ENCODE results near the gene ITIH3.

The ITIH3 gene

DNA sequence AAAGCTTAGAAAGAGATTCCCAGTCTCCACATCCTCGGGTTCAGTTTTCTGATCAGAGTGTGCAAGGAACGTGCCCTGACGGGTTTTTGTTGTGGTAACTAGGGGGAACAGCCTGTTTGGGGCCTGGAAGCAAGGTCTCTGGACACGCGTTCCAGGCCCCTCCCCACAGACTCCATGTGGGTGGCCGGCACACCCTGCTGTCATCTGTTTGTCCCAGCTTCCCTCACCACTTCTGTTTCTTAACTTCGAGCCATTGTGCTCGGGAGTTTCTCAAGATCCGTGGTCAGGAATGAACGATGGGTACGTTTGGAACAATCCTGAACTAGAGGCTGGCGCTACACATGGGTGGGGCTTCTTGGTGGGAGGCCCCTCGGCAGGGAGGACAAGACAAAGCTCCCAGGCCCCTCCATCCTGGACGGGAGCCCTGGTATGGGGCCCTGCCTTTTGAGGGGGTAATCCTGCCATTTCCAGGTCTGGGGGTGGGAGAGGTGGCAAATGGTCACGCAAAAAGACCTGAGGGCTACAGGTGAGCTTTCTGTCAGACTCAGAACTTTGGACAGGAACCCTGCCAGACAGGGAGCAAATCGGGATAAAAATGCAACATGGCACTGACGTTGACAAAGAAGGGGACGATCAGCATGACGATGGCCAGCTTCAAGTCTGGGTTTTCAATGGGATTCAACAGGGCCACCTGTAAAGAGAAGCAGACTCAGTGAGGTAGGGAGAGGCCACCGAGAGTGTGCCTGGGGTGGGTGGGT, 48.7 kb downstream of the ITIH3 start:
- Histone ChIP-seq H3K36me3 (ENCODE audit: control insufficient read depth in 1 of 2, insufficient read depth in 2 of 2, low read length in 2 of 2) (peaks cover 2 to 9% of the 10 kb centered on the region in 2 experiments), H3K4me2 (ENCODE audit: low read length) (no peak overlapping the region), H3K4me1 (ENCODE audit: control insufficient read depth in 1 of 2, insufficient read depth in 2 of 2, low read length in 2 of 2) (no peaks in the 10 kb centered on the region), H2AFZ (ENCODE audit: insufficient read depth, low read length, poor library complexity) (no peak overlapping the region), H3K27ac (ENCODE audit: low read depth, low read length) (no peak overlapping the region), H3K4ac (ENCODE audit: low read depth, low read length) (no peak overlapping the region), H2BK12ac (ENCODE audit: low read length) (no peak overlapping the region), H3K9ac (ENCODE audit: low read length) (no peak overlapping the region), H4K12ac (ENCODE audit: low read depth, low read length) (no peak overlapping the region), H3K79me2 (ENCODE audit: control insufficient read depth, insufficient read depth, low read length, poor library complexity) (no peaks in the 10 kb centered on the region), H4K8ac (ENCODE audit: low read depth, low read length) (no peak overlapping the region), H3K14ac (ENCODE audit: low read length) (no peak overlapping the region), H4K91ac (ENCODE audit: low read depth, low read length) (no peak overlapping the region), H3K18ac (ENCODE audit: low read length) (no peak overlapping the region), H2BK5ac (ENCODE audit: low read depth, low read length, poor library complexity) (no peak overlapping the region), H2AK5ac (ENCODE audit: low read length) (no peak overlapping the region), H3K79me1 (ENCODE audit: low read length) (no peaks in the 10 kb centered on the region), H3K23ac (ENCODE audit: low read length) (no peak overlapping the region), H3K27me3 (ENCODE audit: insufficient read depth, low read length) (no peaks in the 10 kb centered on the region), H3K9me3 (ENCODE audit: insufficient read depth, low read depth, low read length) (no peaks in the 10 kb centered on the region), H2BK120ac (ENCODE audit: insufficient read depth, low read length, poor library complexity) (no peak overlapping the region), H3K4me3 (ENCODE audit: low read depth, low read length) (no peak overlapping the region)
- no CpG with 5 or more reads among the region's 20 CpGs for WGBS (ENCODE audit: extremely low coverage, insufficient coverage, insufficient read length)
- DNase-seq, result peak; percentile 75 to 85

DNA sequence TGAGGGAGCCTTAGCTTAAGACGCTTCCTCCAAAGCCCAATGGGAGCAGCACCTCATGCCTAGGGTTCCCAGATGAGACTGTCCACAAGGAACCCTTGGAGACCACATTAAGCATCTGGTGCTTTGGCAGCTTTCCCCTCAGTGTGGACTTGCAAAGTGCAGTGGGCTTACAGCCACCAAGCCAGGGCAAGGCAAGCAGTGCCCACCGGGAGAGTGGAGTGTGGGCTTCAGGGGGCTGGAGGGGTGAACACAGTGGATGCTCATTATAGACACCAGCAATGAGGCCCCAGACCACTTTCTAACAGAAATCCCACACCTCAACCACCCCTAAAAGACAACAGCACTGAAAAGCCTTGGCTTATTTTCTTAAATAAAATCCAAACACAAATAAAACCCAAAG, 49.3 kb downstream of the ITIH3 start:
- H3K36me3 ChIP-seq (ENCODE audit: control insufficient read depth in 1 of 2, insufficient read depth in 2 of 2, low read length in 2 of 2), result peaks cover 2 to 9% of the 10 kb centered on the region in 2 experiments
- no peaks in the 10 kb centered on the region for H3K4me1 ChIP-seq (ENCODE audit: control insufficient read depth in 1 of 2, insufficient read depth in 2 of 2, low read length in 2 of 2)
- WGBS (ENCODE audit: extremely low coverage, insufficient coverage, insufficient read length), result no CpG with 5 or more reads among the region's 2 CpGs
- H2BK120ac ChIP-seq (ENCODE audit: insufficient read depth, low read length, poor library complexity), result no peak overlapping the region
- no peaks in the 10 kb centered on the region for H3K79me1 ChIP-seq (ENCODE audit: low read length)
- no peak overlapping the region for H3K18ac ChIP-seq (ENCODE audit: low read length)
- H2BK12ac ChIP-seq (ENCODE audit: low read length), result no peak overlapping the region
- H2AK5ac ChIP-seq (ENCODE audit: low read length), result no peak overlapping the region
- no peaks in the 10 kb centered on the region for H3K79me2 ChIP-seq (ENCODE audit: control insufficient read depth, insufficient read depth, low read length, poor library complexity)
- H3K9me3 ChIP-seq (ENCODE audit: insufficient read depth, low read depth, low read length), result no peaks in the 10 kb centered on the region
- no peak overlapping the region for H4K12ac ChIP-seq (ENCODE audit: low read depth, low read length)
- H3K14ac ChIP-seq (ENCODE audit: low read length), result no peak overlapping the region
- H2BK5ac ChIP-seq (ENCODE audit: low read depth, low read length, poor library complexity), result no peak overlapping the region
- no peak overlapping the region for H3K4ac ChIP-seq (ENCODE audit: low read depth, low read length)
- no peak overlapping the region for H3K4me2 ChIP-seq (ENCODE audit: low read length)
- H3K9ac ChIP-seq (ENCODE audit: low read length), result no peak overlapping the region
- no peak overlapping the region for H2AFZ ChIP-seq (ENCODE audit: insufficient read depth, low read length, poor library complexity)
- H4K8ac ChIP-seq (ENCODE audit: low read depth, low read length), result no peak overlapping the region
- H3K23ac ChIP-seq (ENCODE audit: low read length), result no peak overlapping the region
- no peak overlapping the region for H3K27ac ChIP-seq (ENCODE audit: low read depth, low read length)
- no peak for DNase-seq
- no peak overlapping the region for H4K91ac ChIP-seq (ENCODE audit: low read depth, low read length)
- no peak overlapping the region for H3K4me3 ChIP-seq (ENCODE audit: low read depth, low read length)
- no peaks in the 10 kb centered on the region for H3K27me3 ChIP-seq (ENCODE audit: insufficient read depth, low read length)

DNA sequence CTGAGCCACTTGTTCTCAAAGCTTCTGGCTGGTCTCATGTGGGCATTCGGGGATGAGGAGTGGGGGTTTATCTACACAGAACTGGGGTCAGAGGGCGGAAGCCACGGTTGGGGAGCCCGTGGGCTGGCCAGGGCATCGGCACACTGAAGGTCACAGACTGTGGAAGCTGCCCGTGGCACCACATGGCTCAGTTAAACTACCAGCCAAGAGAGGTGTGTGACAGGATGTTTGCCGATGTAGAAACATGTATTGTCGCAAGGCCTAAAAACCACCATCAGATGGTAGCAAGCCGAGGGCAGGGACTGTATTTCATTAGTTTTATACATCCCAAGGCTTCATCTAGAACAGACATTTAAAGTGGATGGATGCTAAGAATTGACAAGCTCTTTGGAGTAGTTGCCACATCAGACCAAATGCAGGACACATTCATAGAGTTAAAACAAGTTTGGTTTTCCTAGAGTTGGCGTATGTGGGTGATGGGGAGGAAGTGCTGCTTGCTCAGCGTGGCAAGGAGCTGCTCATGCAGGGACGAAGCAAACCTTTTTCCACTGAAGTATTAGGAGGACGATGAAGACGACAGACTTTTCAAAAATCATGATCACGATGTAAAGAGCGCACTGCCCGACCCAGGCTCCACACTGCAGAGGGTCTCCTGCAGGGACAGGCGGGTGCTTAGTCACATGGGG, 49.8 kb downstream of the ITIH3 start:
- no peaks in the 10 kb centered on the region for H3K79me1 ChIP-seq (ENCODE audit: low read length)
- H4K12ac ChIP-seq (ENCODE audit: low read depth, low read length), result no peak overlapping the region
- H2AK5ac ChIP-seq (ENCODE audit: low read length), result no peak overlapping the region
- no peak overlapping the region for H2BK5ac ChIP-seq (ENCODE audit: low read depth, low read length, poor library complexity)
- H3K23ac ChIP-seq (ENCODE audit: low read length), result no peak overlapping the region
- no peak overlapping the region for H3K4me2 ChIP-seq (ENCODE audit: low read length)
- no peak for DNase-seq
- H3K9me3 ChIP-seq (ENCODE audit: insufficient read depth, low read depth, low read length), result no peaks in the 10 kb centered on the region
- no peak overlapping the region for H2BK12ac ChIP-seq (ENCODE audit: low read length)
- no peak overlapping the region for H4K91ac ChIP-seq (ENCODE audit: low read depth, low read length)
- no peaks in the 10 kb centered on the region for H3K4me1 ChIP-seq (ENCODE audit: control insufficient read depth in 1 of 2, insufficient read depth in 2 of 2, low read length in 2 of 2)
- H3K14ac ChIP-seq (ENCODE audit: low read length), result no peak overlapping the region
- no peak overlapping the region for H2BK120ac ChIP-seq (ENCODE audit: insufficient read depth, low read length, poor library complexity)
- no peak overlapping the region for H4K8ac ChIP-seq (ENCODE audit: low read depth, low read length)
- no peaks in the 10 kb centered on the region for H3K79me2 ChIP-seq (ENCODE audit: control insufficient read depth, insufficient read depth, low read length, poor library complexity)
- no CpG with 5 or more reads among the region's 18 CpGs for WGBS (ENCODE audit: extremely low coverage, insufficient coverage, insufficient read length)
- H3K4ac ChIP-seq (ENCODE audit: low read depth, low read length), result no peak overlapping the region
- H3K4me3 ChIP-seq (ENCODE audit: low read depth, low read length), result no peak overlapping the region
- H3K36me3 ChIP-seq (ENCODE audit: control insufficient read depth in 1 of 2, insufficient read depth in 2 of 2, low read length in 2 of 2), result peaks cover 2 to 12% of the 10 kb centered on the region in 2 experiments
- no peak overlapping the region for H3K18ac ChIP-seq (ENCODE audit: low read length)
- H3K9ac ChIP-seq (ENCODE audit: low read length), result no peak overlapping the region
- H2AFZ ChIP-seq (ENCODE audit: insufficient read depth, low read length, poor library complexity), result no peak overlapping the region
- no peak overlapping the region for H3K27ac ChIP-seq (ENCODE audit: low read depth, low read length)
- no peaks in the 10 kb centered on the region for H3K27me3 ChIP-seq (ENCODE audit: insufficient read depth, low read length)

DNA sequence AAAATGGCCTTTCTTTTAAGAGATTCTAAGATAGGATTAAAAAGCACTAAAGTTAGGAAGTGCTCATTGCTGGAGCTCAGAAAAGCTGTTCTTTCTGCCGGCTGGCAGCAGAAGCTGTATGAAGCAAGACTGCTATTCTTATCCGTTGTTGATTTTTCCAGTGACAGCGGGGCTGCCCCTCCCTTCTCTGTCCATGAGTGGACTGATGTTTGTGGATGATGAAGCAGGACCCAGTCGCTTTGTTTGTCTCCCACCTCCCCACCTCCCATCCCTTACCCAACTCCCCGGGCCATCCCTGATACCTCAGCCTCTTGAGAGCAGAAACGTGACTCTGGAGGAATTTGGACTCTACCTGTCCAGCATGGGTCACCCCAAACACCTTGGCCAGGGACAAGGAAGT, 50.6 kb downstream of the ITIH3 start:
- Histone ChIP-seq H2BK12ac (ENCODE audit: low read length) (no peak overlapping the region), H3K23ac (ENCODE audit: low read length) (no peak overlapping the region), H3K14ac (ENCODE audit: low read length) (no peak overlapping the region), H3K4ac (ENCODE audit: low read depth, low read length) (no peak overlapping the region), H3K27me3 (ENCODE audit: insufficient read depth, low read length) (no peaks in the 10 kb centered on the region), H2AK5ac (ENCODE audit: low read length) (no peak overlapping the region), H2AFZ (ENCODE audit: insufficient read depth, low read length, poor library complexity) (no peak overlapping the region), H2BK5ac (ENCODE audit: low read depth, low read length, poor library complexity) (no peak overlapping the region), H3K9me3 (ENCODE audit: insufficient read depth, low read depth, low read length) (peaks cover 2% of the 10 kb centered on the region), H4K12ac (ENCODE audit: low read depth, low read length) (no peak overlapping the region), H2BK120ac (ENCODE audit: insufficient read depth, low read length, poor library complexity) (no peak overlapping the region), H3K4me2 (ENCODE audit: low read length) (no peak overlapping the region), H3K18ac (ENCODE audit: low read length) (no peak overlapping the region), H3K27ac (ENCODE audit: low read depth, low read length) (no peak overlapping the region), H3K79me2 (ENCODE audit: control insufficient read depth, insufficient read depth, low read length, poor library complexity) (no peaks in the 10 kb centered on the region), H3K36me3 (ENCODE audit: control insufficient read depth in 1 of 2, insufficient read depth in 2 of 2, low read length in 2 of 2) (peaks cover 6 to 17% of the 10 kb centered on the region in 2 experiments), H3K4me3 (ENCODE audit: low read depth, low read length) (no peak overlapping the region), H4K91ac (ENCODE audit: low read depth, low read length) (no peak overlapping the region), H3K79me1 (ENCODE audit: low read length) (no peaks in the 10 kb centered on the region), H4K8ac (ENCODE audit: low read depth, low read length) (no peak overlapping the region), H3K4me1 (ENCODE audit: control insufficient read depth in 1 of 2, insufficient read depth in 2 of 2, low read length in 2 of 2) (no peaks in the 10 kb centered on the region), H3K9ac (ENCODE audit: low read length) (no peak overlapping the region)
- DNase-seq, result no peak
- no CpG with 5 or more reads among the region's 6 CpGs for WGBS (ENCODE audit: extremely low coverage, insufficient coverage, insufficient read length)
